HG03175 (cell line): ENCODE data around the gene RAP1B.

Experiments used
- ATAC-seq: cut with Tn5 transposase; IDR thresholded peaks from one replicate; pipeline ENCODE4 v1.9.1; 2021; ENCODE audit warnings: mild to moderate bottlenecking, moderate library complexity; ENCODE audit not compliant: unreplicated experiment

Gene RAP1B

GRCh38 chr12:68610370-68611093 is at the start of gene RAP1B:
RAP1B (plus strand) TSS chr12:68610899; CDS start chr12:68648725, 37,826 bp downstream.
- ATAC-seq: peak; percentile 82

- no peak for ATAC-seq
Observed at GRCh38 chr12:68561830-68562229, 48.9 kb upstream of the RAP1B start.

GRCh38 chr12:68564166-68564565 is 46.5 kb upstream of the RAP1B start:
- ATAC-seq: no peak

GRCh38 chr12:68565391-68565903 is 45.3 kb upstream of the RAP1B start:
- no peak for ATAC-seq

- no peak for ATAC-seq
Observed at GRCh38 chr12:68568922-68569569, 41.7 kb upstream of the RAP1B start.

GRCh38 chr12:68572661-68573060 is 38.0 kb upstream of the RAP1B start:
- no peak for ATAC-seq

GRCh38 chr12:68573406-68573805 is 37.3 kb upstream of the RAP1B start:
- no peak for ATAC-seq

- no peak for ATAC-seq
Observed at GRCh38 chr12:68577949-68578348, 32.8 kb upstream of the RAP1B start.

- no peak for ATAC-seq
Observed at GRCh38 chr12:68578765-68579164, 31.9 kb upstream of the RAP1B start.

GRCh38 chr12:68579254-68579653 is 31.4 kb upstream of the RAP1B start:
- ATAC-seq: no peak

- ATAC-seq: no peak
Observed at GRCh38 chr12:68580911-68581310, 29.8 kb upstream of the RAP1B start.

- ATAC-seq: no peak
Observed at GRCh38 chr12:68581926-68582325, 28.8 kb upstream of the RAP1B start.

GRCh38 chr12:68585966-68586365 is 24.7 kb upstream of the RAP1B start:
- ATAC-seq: no peak

- ATAC-seq: peak; percentile 76
Observed at GRCh38 chr12:68587448-68587873, 23.2 kb upstream of the RAP1B start.

GRCh38 chr12:68589194-68589593 is 21.5 kb upstream of the RAP1B start:
- no peak for ATAC-seq

GRCh38 chr12:68591734-68592418 is 18.8 kb upstream of the RAP1B start:
- ATAC-seq: peak; percentile 52

GRCh38 chr12:68595241-68595640 is 15.5 kb upstream of the RAP1B start:
- no peak for ATAC-seq

GRCh38 chr12:68601767-68602166 is 8.9 kb upstream of the RAP1B start:
- ATAC-seq: no peak

- ATAC-seq: no peak
Observed at GRCh38 chr12:68602720-68603119, 8.0 kb upstream of the RAP1B start.

GRCh38 chr12:68608191-68608590 is 2.5 kb upstream of the RAP1B start:
- ATAC-seq: no peak

GRCh38 chr12:68609998-68610369 is 715 bp upstream of the RAP1B start:
- ATAC-seq: no peak
